DOHH2 (cell line): ENCODE results near the gene GALNTL6.

Experiments
- EZH2phosphoT487 ChIP-seq: fragments of 200-600 bp; sonication (generic); IDR thresholded peaks from 2 replicates; pipeline ENCODE4 v1.6.1; 2017; ENCODE audit warnings: borderline replicate concordance, mild to moderate bottlenecking, antibody characterized with exemption, low read length, moderate library complexity, mixed read lengths
- TF ChIP-seq, protein P1 (sequence below): fragments of 200-600 bp; sonication (generic); IDR thresholded peaks from one replicate; pipeline ENCODE4 v1.5.1; 2014; ENCODE audit warnings: antibody characterized with exemption, mild to moderate bottlenecking, low read depth, low read length; ENCODE audit not compliant: poor library complexity, severe bottlenecking

DNA sequence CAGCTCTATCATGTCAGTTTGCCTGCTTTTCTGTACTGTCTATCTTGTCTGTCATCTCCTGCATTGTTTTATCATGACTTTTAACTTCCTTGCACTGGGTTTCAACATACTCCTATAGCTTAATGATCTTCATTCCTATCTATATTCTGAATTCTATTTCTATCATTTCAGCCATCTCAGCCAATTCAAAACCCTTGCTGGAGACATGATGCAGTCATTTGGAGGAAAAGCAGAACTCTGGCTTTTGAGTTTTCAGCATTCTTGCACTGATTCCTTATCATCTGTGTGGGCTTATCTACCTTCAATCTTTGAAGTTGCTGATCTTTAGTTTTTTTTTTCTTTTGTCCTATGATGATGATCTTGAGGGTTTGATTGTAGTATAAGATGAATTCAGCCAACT, 861.6 kb downstream of the GALNTL6 start:
- TF ChIP-seq, protein P1, sequence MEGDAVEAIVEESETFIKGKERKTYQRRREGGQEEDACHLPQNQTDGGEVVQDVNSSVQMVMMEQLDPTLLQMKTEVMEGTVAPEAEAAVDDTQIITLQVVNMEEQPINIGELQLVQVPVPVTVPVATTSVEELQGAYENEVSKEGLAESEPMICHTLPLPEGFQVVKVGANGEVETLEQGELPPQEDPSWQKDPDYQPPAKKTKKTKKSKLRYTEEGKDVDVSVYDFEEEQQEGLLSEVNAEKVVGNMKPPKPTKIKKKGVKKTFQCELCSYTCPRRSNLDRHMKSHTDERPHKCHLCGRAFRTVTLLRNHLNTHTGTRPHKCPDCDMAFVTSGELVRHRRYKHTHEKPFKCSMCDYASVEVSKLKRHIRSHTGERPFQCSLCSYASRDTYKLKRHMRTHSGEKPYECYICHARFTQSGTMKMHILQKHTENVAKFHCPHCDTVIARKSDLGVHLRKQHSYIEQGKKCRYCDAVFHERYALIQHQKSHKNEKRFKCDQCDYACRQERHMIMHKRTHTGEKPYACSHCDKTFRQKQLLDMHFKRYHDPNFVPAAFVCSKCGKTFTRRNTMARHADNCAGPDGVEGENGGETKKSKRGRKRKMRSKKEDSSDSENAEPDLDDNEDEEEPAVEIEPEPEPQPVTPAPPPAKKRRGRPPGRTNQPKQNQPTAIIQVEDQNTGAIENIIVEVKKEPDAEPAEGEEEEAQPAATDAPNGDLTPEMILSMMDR: no peak
- TF ChIP-seq EZH2phosphoT487: no peak
